Mucosa of descending colon (tissue), 3 donors: ENCODE measurements around the gene GRM1. TPM values are rescaled to one million over a fixed set of nuclear protein-coding genes. Genes with fewer than 3 reads are reported as not detected.
"Not testable (repeated sequence)": the region's sequence is repeated elsewhere in the genome, so short reads cannot be mapped to it uniquely, and the experiment has no call there.

ENCODE experiments used
- ATAC-seq: fragments of 200-7000 bp; cut with Tn5 transposase; one replicate; pipeline ENCODE4 v1.9.1; 2020; ENCODE audit warnings: mild to moderate bottlenecking, moderate library complexity
- DNase-seq, 3 donors: peaks; one replicate each; pipeline ENCODE4 v3.0.0-alpha.2; 2020
- H3K36me3 ChIP-seq: fragments of 200-600 bp; one replicate; pipeline ENCODE4 v1.8.0; 2021; ENCODE audit warnings: low read depth, mild to moderate bottlenecking
- H3K4me1 ChIP-seq: fragments of 200-600 bp; one replicate; pipeline ENCODE4 v1.8.0; 2021; ENCODE audit warnings: low read depth, mild to moderate bottlenecking
- H3K4me3 ChIP-seq: fragments of 200-600 bp; one replicate; pipeline ENCODE4 v1.8.0; 2021; ENCODE audit warnings: mild to moderate bottlenecking
- H3K9me3 ChIP-seq: fragments of 200-600 bp; one replicate; pipeline ENCODE4 v1.8.0; 2021; ENCODE audit warnings: mild to moderate bottlenecking
- CTCF ChIP-seq: fragments of 200-600 bp; IDR thresholded peaks from one replicate; pipeline ENCODE4 v1.8.0; 2022; ENCODE audit warnings: antibody characterized with exemption, mild to moderate bottlenecking
- intact Hi-C, 2 donors: fragments of 100-400 bp; cut with DNase I in 1 of 2; cut with micrococcal nuclease in 1 of 2; formaldehyde crosslinking; loops; one replicate each; pipeline versions ENCODE4 v1.11.0 to v1.11.1; 2022; cut with DNase I, micrococcal nuclease
- total RNA-seq, 3 donors: library from RNA; stranded (reverse); fragmentation: NEBNext Ultra II Directional in 2 of 3; extraction: Animal tissue kit (Norgen Biotek cat#: 25700) in 2 of 3; gene quantifications; one replicate each; pipeline versions ENCODE4 v1.2.1 to v1.2.4, GENCODE V29; 2021 to 2023
- donor health status: DM: no; HTN: no; CAD: no; lungs with moderate emphysema.
- donor health status: DM: no; HTN: no; CAD: no.
- donor health status: DM: no; HTN: yes; CAD: no.

The GRM1 gene
- total RNA-seq, 3 donors from 2014 or later, result 0.13 TPM; not detected in 2

- ATAC-seq, result no peak
- TF ChIP-seq CTCF, result no peak
- no peaks in the 10 kb centered on the region for H3K4me1 ChIP-seq
- intact Hi-C loops, result no loop called here
- H3K36me3 ChIP-seq, result no peaks in the 10 kb centered on the region
- DNase-seq, result no peak
- no peaks in the 10 kb centered on the region for H3K9me3 ChIP-seq
- no peak overlapping the region for H3K4me3 ChIP-seq
Measured at GRCh38 chr6:146240322-146240721, 211.5 kb downstream of the GRM1 start.

DNA sequence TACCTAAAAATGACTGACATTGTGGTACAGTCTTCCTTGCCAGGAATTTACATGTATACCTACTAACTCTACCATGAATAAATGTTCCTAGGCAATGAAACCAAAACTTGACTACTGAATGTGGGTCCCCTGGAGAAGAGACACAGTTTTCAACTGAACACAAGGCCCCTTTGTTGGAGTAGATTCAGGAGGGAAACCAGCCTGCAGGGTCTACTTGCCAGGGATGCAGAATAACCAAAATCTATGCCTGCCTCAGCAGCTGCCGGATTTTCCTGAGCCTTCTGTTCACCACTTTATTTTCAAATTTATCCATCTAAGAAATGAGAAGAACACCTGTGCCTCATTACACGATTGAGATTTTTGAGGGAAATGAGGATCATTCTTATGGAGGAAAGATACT is 211.9 kb downstream of the GRM1 start:
- ATAC-seq (no peak), DNase-seq (no peak)
- Histone ChIP-seq H3K4me1 (no peaks in the 10 kb centered on the region), H3K4me3 (no peak overlapping the region), H3K9me3 (no peaks in the 10 kb centered on the region), H3K36me3 (no peaks in the 10 kb centered on the region)
- no peak for TF ChIP-seq CTCF
- intact Hi-C loops, result no loop called here

GRCh38 chr6:146243646-146244045 is 214.8 kb downstream of the GRM1 start:
- ATAC-seq, H3K9me3 ChIP-seq, H3K36me3 ChIP-seq, H3K4me3 ChIP-seq, H3K4me1 ChIP-seq, intact Hi-C loops, DNase-seq: not testable (repeated sequence)

DNA sequence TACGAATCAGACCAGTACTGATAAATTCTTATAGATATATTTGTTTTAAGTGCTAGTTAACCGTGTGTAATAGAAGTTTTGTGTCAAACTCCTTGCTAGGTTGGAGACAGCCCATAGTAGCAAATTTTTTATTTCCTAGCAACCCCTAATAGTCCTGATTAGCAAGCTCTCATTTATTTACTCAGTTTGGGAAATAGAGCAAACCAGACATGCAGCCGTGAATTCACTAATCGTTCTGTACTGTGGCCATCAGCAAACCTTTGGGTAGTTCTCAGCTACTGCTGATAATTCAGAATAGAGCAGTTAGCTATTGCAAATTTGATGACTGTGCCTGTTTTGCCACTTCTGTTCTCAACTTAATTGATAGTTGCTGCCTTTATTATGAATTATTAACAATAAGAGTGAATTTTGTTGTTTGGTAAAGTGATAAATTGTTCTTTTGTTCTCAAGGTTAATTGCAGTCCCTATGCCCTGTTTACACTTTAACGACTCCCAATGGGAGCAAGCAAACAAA is 215.8 kb downstream of the GRM1 start:
- TF ChIP-seq CTCF, result no peak
- no peaks in the 10 kb centered on the region for H3K4me1 ChIP-seq
- ATAC-seq, result no peak
- no peaks in the 10 kb centered on the region for H3K9me3 ChIP-seq
- no peak for DNase-seq
- H3K4me3 ChIP-seq, result no peak overlapping the region
- intact Hi-C loops, result no loop called here
- no peaks in the 10 kb centered on the region for H3K36me3 ChIP-seq

- intact Hi-C loops, result no loop called here
- ATAC-seq, result no peak
- TF ChIP-seq CTCF, result no peak
- H3K4me1 ChIP-seq, result no peaks in the 10 kb centered on the region
- H3K9me3 ChIP-seq, result no peaks in the 10 kb centered on the region
- H3K4me3 ChIP-seq, result no peak overlapping the region
- H3K36me3 ChIP-seq, result no peaks in the 10 kb centered on the region
- no peak for DNase-seq
Measured at GRCh38 chr6:146246028-146246427, 217.2 kb downstream of the GRM1 start.

DNA sequence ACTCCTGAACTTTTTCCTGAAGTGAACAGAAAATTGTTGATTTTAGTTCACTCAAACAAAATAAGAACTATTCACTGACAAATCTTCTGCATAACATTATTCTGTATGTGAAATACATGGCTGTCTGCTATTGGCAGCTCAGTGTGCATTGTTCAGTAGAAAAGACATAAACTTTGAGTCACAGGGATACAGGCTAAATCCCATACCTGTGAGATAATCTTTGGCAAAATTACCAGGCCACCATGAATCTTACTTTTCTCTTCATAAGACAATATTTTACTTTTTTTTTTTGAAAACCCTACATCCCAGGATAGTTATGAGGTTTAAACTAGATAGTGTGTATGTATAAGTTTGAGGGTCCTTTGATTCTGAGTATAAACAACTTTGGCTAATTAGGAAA is 224.8 kb downstream of the GRM1 start:
- ATAC-seq (no peak), DNase-seq (no peak)
- no peaks in the 10 kb centered on the region for H3K4me1 ChIP-seq
- H3K36me3 ChIP-seq, result no peaks in the 10 kb centered on the region
- no peaks in the 10 kb centered on the region for H3K9me3 ChIP-seq
- intact Hi-C loops, result no loop called here
- no peak overlapping the region for H3K4me3 ChIP-seq
- no peak for TF ChIP-seq CTCF
